MCF 10A (cell line): Measurements from ENCODE around the gene KRTAP21-3. TPM values are rescaled to one million over a fixed set of nuclear protein-coding genes. Genes with fewer than 3 reads are reported as not detected.

ENCODE experiments used
- BruUV-seq: library from RNA; stranded (reverse); fragments of 400-500 nt; replicated peaks from 2 replicates; lab custom pipeline; 2021; lab: Mats Ljungman, UMichigan
- CTCF ChIA-PET: fragments of 300-600 bp; sonication (Branson Sonifier 250); formaldehyde crosslinking; extraction: SDS; loops from one replicate; lab custom pipeline; 2021; ENCODE audit warnings: antibody characterized with exemption, inconsistent platforms; lab: Yijun Ruan, JAX
- POLR2A ChIA-PET: fragments of 300-600, 350-650 bp; sonication (Branson Sonifier 250); formaldehyde crosslinking; extraction: SDS; loops from one replicate; lab custom pipeline; 2020; ENCODE audit warnings: antibody characterized with exemption, inconsistent platforms; lab: Yijun Ruan, JAX
- DNase-seq: peaks from one replicate; pipeline ENCODE4 v3.0.0-alpha.2; 2018; ENCODE audit not compliant: unreplicated experiment
- H3K27ac Mint-ChIP-seq: one replicate; pipeline ENCODE4 v1.8.0; 2022; ENCODE audit warnings: mild to moderate bottlenecking, low read depth, mixed read lengths; ENCODE audit not compliant: unreplicated experiment
- H3K27me3 Mint-ChIP-seq: one replicate; pipeline ENCODE4 v1.8.0; 2022; ENCODE audit warnings: mixed read lengths; ENCODE audit not compliant: insufficient read depth, unreplicated experiment
- H3K36me3 Mint-ChIP-seq: one replicate; pipeline ENCODE4 v1.8.0; 2022; ENCODE audit warnings: mild to moderate bottlenecking, moderate library complexity, mixed read lengths; ENCODE audit not compliant: insufficient read depth, unreplicated experiment
- H3K4me1 Mint-ChIP-seq: one replicate; pipeline ENCODE4 v1.8.0; 2022; ENCODE audit warnings: mixed read lengths; ENCODE audit not compliant: insufficient read depth, unreplicated experiment
- H3K4me3 Mint-ChIP-seq: one replicate; pipeline ENCODE4 v1.8.0; 2022; ENCODE audit warnings: mild to moderate bottlenecking, moderate library complexity, mixed read lengths; ENCODE audit not compliant: unreplicated experiment
- H3K9me3 Mint-ChIP-seq: one replicate; pipeline ENCODE4 v1.8.0; 2022; ENCODE audit warnings: mixed read lengths; ENCODE audit not compliant: unreplicated experiment
- intact Hi-C: fragments of 100-400 bp; cut with micrococcal nuclease; formaldehyde crosslinking; loops from 2 replicates; pipeline ENCODE4 v1.14.1; 2022
- total RNA-seq: library from RNA; stranded (reverse); gene quantifications from 2 replicates; pipeline ENCODE4 v1.2.3, GENCODE V29; 2022
- TF ChIP-seq, protein P1 (sequence below): fragments of 200-600 bp; IDR thresholded peaks from one replicate; pipeline ENCODE4 v1.8.0; 2022; ENCODE audit warnings: antibody characterized with exemption, mild to moderate bottlenecking; ENCODE audit not compliant: unreplicated experiment

Gene KRTAP21-3
- total RNA-seq, 1 experiment from 2014 or later = not detected

- no peak overlapping the region for H3K4me3 Mint-ChIP-seq
- intact Hi-C loops = no loop called here
- peaks cover 9% of the 10 kb centered on the region for H3K9me3 Mint-ChIP-seq
- POLR2A ChIA-PET = no interaction called here
- H3K36me3 Mint-ChIP-seq = no peaks in the 10 kb centered on the region
- DNase-seq = no peak
- TF ChIP-seq, protein P1, sequence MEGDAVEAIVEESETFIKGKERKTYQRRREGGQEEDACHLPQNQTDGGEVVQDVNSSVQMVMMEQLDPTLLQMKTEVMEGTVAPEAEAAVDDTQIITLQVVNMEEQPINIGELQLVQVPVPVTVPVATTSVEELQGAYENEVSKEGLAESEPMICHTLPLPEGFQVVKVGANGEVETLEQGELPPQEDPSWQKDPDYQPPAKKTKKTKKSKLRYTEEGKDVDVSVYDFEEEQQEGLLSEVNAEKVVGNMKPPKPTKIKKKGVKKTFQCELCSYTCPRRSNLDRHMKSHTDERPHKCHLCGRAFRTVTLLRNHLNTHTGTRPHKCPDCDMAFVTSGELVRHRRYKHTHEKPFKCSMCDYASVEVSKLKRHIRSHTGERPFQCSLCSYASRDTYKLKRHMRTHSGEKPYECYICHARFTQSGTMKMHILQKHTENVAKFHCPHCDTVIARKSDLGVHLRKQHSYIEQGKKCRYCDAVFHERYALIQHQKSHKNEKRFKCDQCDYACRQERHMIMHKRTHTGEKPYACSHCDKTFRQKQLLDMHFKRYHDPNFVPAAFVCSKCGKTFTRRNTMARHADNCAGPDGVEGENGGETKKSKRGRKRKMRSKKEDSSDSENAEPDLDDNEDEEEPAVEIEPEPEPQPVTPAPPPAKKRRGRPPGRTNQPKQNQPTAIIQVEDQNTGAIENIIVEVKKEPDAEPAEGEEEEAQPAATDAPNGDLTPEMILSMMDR = no peak
- peaks cover 8% of the 10 kb centered on the region for H3K4me1 Mint-ChIP-seq
- CTCF ChIA-PET = no interaction called here
- no peaks in the 10 kb centered on the region for H3K27me3 Mint-ChIP-seq
- BruUV-seq = no TSS peak
- no peak overlapping the region for H3K27ac Mint-ChIP-seq
Observed at GRCh38 chr21:30713766-30714165, 4.8 kb downstream of the KRTAP21-3 start.

DNA sequence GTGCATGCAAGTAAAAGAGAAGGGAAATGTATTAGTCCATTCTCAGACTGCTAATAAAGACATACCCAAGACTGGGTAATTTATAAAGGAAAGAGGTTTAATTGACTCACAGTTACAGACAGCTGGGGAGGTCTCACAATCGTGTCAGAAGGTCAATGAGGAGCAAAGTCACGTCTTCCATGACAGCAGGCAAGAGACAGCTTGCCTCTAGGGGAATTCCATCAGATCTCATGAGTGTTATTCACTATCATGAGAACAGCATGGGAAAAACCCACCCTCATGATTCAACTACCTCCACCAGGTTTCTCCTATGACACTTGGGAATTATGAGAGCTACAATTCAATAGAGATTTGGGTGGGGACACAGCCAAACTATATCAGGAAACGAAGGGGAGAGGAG lies 8.1 kb downstream of the KRTAP21-3 start:
- Mint-ChIP-seq H3K4me3 (no peak overlapping the region), H3K27ac (no peak overlapping the region), H3K4me1 (no peaks in the 10 kb centered on the region), H3K9me3 (peaks cover 16% of the 10 kb centered on the region), H3K36me3 (no peaks in the 10 kb centered on the region), H3K27me3 (no peaks in the 10 kb centered on the region)
- POLR2A ChIA-PET = no interaction called here
- TF ChIP-seq, protein P1 = no peak
- CTCF ChIA-PET = interaction anchor here (0.6 to 1.0 kb wide), 2 partner anchors 129 to 369 kb away, joined by 3 read pairs; no protein-coding TSS in a partner anchor
- no TSS peak for BruUV-seq
- DNase-seq = peak; percentile 4
- intact Hi-C loops = no loop called here

GRCh38 chr21:30707409-30707808 lies 11.2 kb downstream of the KRTAP21-3 start:
- Mint-ChIP-seq H3K36me3 (no peaks in the 10 kb centered on the region), H3K9me3 (peaks cover 16% of the 10 kb centered on the region), H3K27me3 (no peaks in the 10 kb centered on the region), H3K4me3 (no peak overlapping the region), H3K27ac (no peak overlapping the region), H3K4me1 (no peaks in the 10 kb centered on the region)
- ChIA-PET POLR2A (no interaction called here), CTCF (interaction anchor here (1.0 kb wide), 1 partner anchor 19 kb away, joined by 3 read pairs; no protein-coding TSS in a partner anchor)
- no peak for DNase-seq
- BruUV-seq = no TSS peak
- TF ChIP-seq, protein P1 = no peak
- intact Hi-C loops = no loop called here

DNA sequence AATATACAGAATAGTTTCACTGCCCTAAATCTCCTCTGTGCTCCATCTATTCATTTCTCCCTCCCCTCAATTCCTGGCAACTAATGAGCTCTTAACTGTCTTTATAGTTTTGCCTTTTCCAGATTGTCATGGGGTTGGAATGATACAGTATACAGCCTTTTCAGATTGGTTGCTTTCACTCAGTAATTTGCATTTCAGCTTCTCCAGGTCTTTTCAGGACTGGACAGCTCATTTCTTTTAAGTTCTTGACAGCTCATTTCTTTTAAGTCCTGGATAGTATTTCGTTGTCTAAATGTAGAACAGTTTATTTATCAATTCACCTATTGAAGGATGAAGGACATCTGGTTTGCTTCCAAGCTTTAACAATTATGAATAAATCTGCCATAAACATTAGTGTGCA lies 22.6 kb downstream of the KRTAP21-3 start:
- no peaks in the 10 kb centered on the region for H3K9me3 Mint-ChIP-seq
- CTCF ChIA-PET = interaction anchor here (0.6 kb wide), 1 partner anchor 451 kb away, joined by 3 read pairs; no protein-coding TSS in a partner anchor
- no peaks in the 10 kb centered on the region for H3K36me3 Mint-ChIP-seq

More for the DNA sequence above, 22.6 kb downstream of the KRTAP21-3 start:
- Mint-ChIP-seq H3K27ac (no peak overlapping the region), H3K27me3 (no peaks in the 10 kb centered on the region), H3K4me3 (no peak overlapping the region), H3K4me1 (no peaks in the 10 kb centered on the region)
- intact Hi-C loops = no loop called here
- peak; percentile 14 for DNase-seq
- POLR2A ChIA-PET = interaction anchor here (0.6 kb wide), 1 partner anchor 210 kb away, joined by 3 read pairs; no protein-coding TSS in a partner anchor
- TF ChIP-seq, protein P1 = no peak
- BruUV-seq = no TSS peak
